K562 (cell line): ENCODE measurements around the gene SETD1B. TPM values are rescaled to one million over a fixed set of nuclear protein-coding genes. Genes with fewer than 3 reads are reported as not detected.

ENCODE experiments used
- ATF7 ChIP-seq: fragments of 450-650 bp; IDR thresholded peaks from 2 replicates; pipeline ENCODE4 v1.7.1; 2014; ENCODE audit warnings: mild to moderate bottlenecking, moderate library complexity
- CLOCK ChIP-seq: fragments of 250-450 bp; sonication (Bioruptor Pico); IDR thresholded peaks from 2 replicates; pipeline ENCODE4 v1.4.0; 2020; ENCODE audit warnings: mild to moderate bottlenecking, moderate library complexity, borderline replicate concordance
- CTCFL ChIP-seq: IDR thresholded peaks from 2 replicates; pipeline ENCODE4 v1.6.1; 2011; ENCODE audit warnings: borderline replicate concordance, low read depth, mild to moderate bottlenecking, moderate library complexity, low read length; ENCODE audit not compliant: insufficient read depth, poor library complexity, severe bottlenecking
- ETV6 ChIP-seq, 3 experiments: fragments of 150-350 bp in 1 of 3; sonication (generic) in 1 of 3; formaldehyde crosslinking in 1 of 3; IDR thresholded peaks; 2 replicates each; pipeline versions ENCODE4 v1.6.1 to v1.8.0; 2014 to 2022; ENCODE audit warnings: borderline replicate concordance in 2 of 3, low read depth in 2 of 3, antibody characterized with exemption in 1 of 3, low read length in 1 of 3, mild to moderate bottlenecking in 1 of 3, missing genetic modification reagents in 1 of 3
- KLF10 ChIP-seq: fragments of 250-450 bp; sonication (Bioruptor Pico); IDR thresholded peaks from 2 replicates; pipeline ENCODE4 v1.6.1; 2021; ENCODE audit warnings: matching md5 sums
- MXD1 ChIP-seq: fragments of 250-450 bp; sonication (Bioruptor Pico); IDR thresholded peaks from 2 replicates; pipeline ENCODE4 v1.8.0; 2021; ENCODE audit warnings: borderline replicate concordance, mild to moderate bottlenecking, moderate library complexity; ENCODE audit not compliant: poor library complexity, severe bottlenecking
- PRDM10 ChIP-seq: fragments of 450-650 bp; IDR thresholded peaks from 2 replicates; pipeline ENCODE4 v1.6.1; 2018; ENCODE audit not compliant: partially characterized antibody
- SAP30 ChIP-seq: fragments of 200-600 bp; sonication (generic); IDR thresholded peaks from 2 replicates; pipeline ENCODE4 v1.6.1; 2012; ENCODE audit warnings: borderline replicate concordance, low read depth, mild to moderate bottlenecking, moderate library complexity, low read length, control low read depth, inconsistent platforms; ENCODE audit not compliant: insufficient read depth, poor library complexity, severe bottlenecking
- SOX6 ChIP-seq: fragments of 450-650 bp; IDR thresholded peaks from 2 replicates; pipeline ENCODE4 v1.6.1; 2014; ENCODE audit warnings: mild to moderate bottlenecking
- ZNF511 ChIP-seq: sonication (generic); formaldehyde crosslinking; IDR thresholded peaks from 2 replicates; pipeline ENCODE4 v1.8.0; 2022; ENCODE audit warnings: mild to moderate bottlenecking, missing genetic modification reagents
- polyA plus RNA-seq, 8 experiments: library from polyadenylated mRNA; depleted of rRNA in 4 of 8; stranded (reverse) in 5 of 8; unstranded in 3 of 8; fragments of >200 nt; fragmentation: Nextera tagmentation in 2 of 8; fragmentation: Illumina TruSeq in 1 of 8; extraction: Ambion mirVana in 2 of 8; extraction: Trizol in 1 of 8; gene quantifications; 2 replicates each; pipeline versions ENCODE4 v1.2.1 to v1.2.3, GENCODE V29; 2011 to 2014; ENCODE audit warnings: inconsistent platforms in 1 of 8, missing spikeins in 1 of 8
- total RNA-seq, 7 experiments: library from RNA; depleted of rRNA in 6 of 7; stranded (reverse); fragments of >200 nt in 6 of 7; fragmentation: Illumina TruSeq in 2 of 7; extraction: Trizol in 2 of 7; gene quantifications; 2 replicates each; pipeline versions ENCODE4 v1.2.1 to v1.2.3, GENCODE V29; 2011 to 2021; ENCODE audit warnings: low replicate concordance in 1 of 7
- TF ChIP-seq, protein P1 (sequence below): sonication (generic); formaldehyde crosslinking; IDR thresholded peaks from 2 replicates; pipeline ENCODE4 v1.8.0; 2023; ENCODE audit warnings: mild to moderate bottlenecking, missing genetic modification reagents

Gene SETD1B
- total and polyA plus RNA-seq, 9 of the 15 experiments (the other 6 are each of a cell fraction or from before 2014, with no cell fraction given), result 0.48 to 26.6 (median 2.3) TPM

GRCh38 chr12:121773011-121773777 lies 30.6 kb upstream of the SETD1B start (continued):
- TF ChIP-seq ETV6 (IDR thresholded peaks at IDR 0.05; ENCODE audit: borderline replicate concordance in 1 of 2, low read depth in 2 of 2, low read length in 1 of 2) (no peak), ETV6 (CRISPR knock-in tag; IDR thresholded peaks at IDR 0.05; ENCODE audit: borderline replicate concordance) (no peak), CTCFL (no peak), ZNF511 (CRISPR knock-in tag) (no peak), KLF10 (CRISPR knock-in tag) (no peak), SOX6 (0 out of 2 replicates have a peak, but pooled peaks have one; percentile 19), CLOCK (no peak), ATF7 (0 out of 2 replicates have a peak, but pooled peaks have one; percentile 32), PRDM10 (no peak), MXD1 (CRISPR knock-in tag) (no peak), SAP30 (no peak)
- TF ChIP-seq, protein P1, sequence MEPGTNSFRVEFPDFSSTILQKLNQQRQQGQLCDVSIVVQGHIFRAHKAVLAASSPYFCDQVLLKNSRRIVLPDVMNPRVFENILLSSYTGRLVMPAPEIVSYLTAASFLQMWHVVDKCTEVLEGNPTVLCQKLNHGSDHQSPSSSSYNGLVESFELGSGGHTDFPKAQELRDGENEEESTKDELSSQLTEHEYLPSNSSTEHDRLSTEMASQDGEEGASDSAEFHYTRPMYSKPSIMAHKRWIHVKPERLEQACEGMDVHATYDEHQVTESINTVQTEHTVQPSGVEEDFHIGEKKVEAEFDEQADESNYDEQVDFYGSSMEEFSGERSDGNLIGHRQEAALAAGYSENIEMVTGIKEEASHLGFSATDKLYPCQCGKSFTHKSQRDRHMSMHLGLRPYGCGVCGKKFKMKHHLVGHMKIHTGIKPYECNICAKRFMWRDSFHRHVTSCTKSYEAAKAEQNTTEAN (CRISPR knock-in tag), result no peak
